Neural crest cell (in vitro differentiated cells): ENCODE results near the gene TOPORS. TPM values are rescaled to one million over a fixed set of nuclear protein-coding genes. Genes with fewer than 3 reads are reported as not detected.

Experiments used
- DNase-seq: peaks from one replicate; pipeline ENCODE4 v3.0.0; 2021; ENCODE audit warnings: low read depth, mixed read lengths, low spot score
- H3K27ac Mint-ChIP-seq: one replicate; pipeline ENCODE4 v1.8.0; 2021; ENCODE audit warnings: mild to moderate bottlenecking, mixed read lengths; ENCODE audit not compliant: unreplicated experiment
- H3K27me3 Mint-ChIP-seq: 2 replicates; pipeline ENCODE4 v1.8.0; 2021; ENCODE audit warnings: low read depth, mild to moderate bottlenecking, mixed read lengths
- H3K36me3 Mint-ChIP-seq: 2 replicates; pipeline ENCODE4 v1.8.0; 2021; ENCODE audit warnings: low read depth, mild to moderate bottlenecking, mixed read lengths
- H3K4me1 Mint-ChIP-seq: 2 replicates; pipeline ENCODE4 v1.8.0; 2021; ENCODE audit warnings: mixed read lengths
- H3K4me3 Mint-ChIP-seq: one replicate; pipeline ENCODE4 v1.8.0; 2021; ENCODE audit warnings: mild to moderate bottlenecking, mixed read lengths
- H3K9me3 Mint-ChIP-seq: 2 replicates; pipeline ENCODE4 v1.8.0; 2021; ENCODE audit warnings: mixed read lengths
- CTCF ChIP-seq: fragments of 200-600 bp; sonication (generic); conservative IDR thresholded peaks from 2 replicates; pipeline ENCODE4 v1.5.0; 2021; ENCODE audit warnings: antibody characterized with exemption, mild to moderate bottlenecking
- total RNA-seq: library from RNA; stranded (reverse); gene quantifications from 2 replicates; pipeline ENCODE4 v1.2.1, GENCODE V29; 2021

TOPORS gene
- total RNA-seq, 1 donor from 2014 or later, result 20.8 TPM

DNA sequence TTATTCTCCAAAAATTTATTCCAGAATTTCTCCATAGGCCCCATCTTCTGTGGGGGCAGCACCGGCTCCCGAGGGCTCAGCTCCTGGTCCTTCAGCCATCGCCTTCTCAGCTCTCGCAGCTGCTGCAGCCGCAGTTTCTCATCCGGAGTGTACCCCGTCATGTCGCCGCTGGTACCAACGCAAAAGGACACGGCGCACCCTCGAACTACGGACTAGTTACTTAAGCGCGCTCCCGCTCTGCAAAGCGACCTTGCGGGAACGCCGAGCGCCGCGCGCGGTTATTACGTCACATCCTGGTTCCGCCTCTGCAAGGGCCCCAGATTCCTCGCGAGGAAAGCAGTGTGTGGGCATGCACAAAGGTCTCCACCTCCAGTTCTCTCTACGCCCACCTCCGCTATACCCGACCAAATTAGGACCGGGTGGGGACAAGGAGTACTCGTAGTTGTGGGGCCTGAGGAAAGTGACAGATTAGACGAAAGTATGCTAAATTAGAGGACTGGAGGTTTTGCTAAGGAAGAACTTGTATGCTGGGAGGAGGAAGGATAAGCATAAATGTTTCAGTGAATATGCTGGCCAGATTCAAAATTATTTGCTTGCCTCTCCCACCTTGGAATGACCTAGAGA is 20.6 kb upstream of the TOPORS start, which contains the start of gene NDUFB6:
Gene NDUFB6 (minus strand): TSS at position 260 of the 624 bp plus-strand sequence. CDS start 99 bp downstream, at position 161.
- H3K36me3 Mint-ChIP-seq, result no peaks in the 10 kb centered on the region
- H3K27me3 Mint-ChIP-seq, result peaks cover 23% of the 10 kb centered on the region
- H3K27ac Mint-ChIP-seq, result peak within 1 kb of the TSS; percentile 99
- peaks cover 22% of the 10 kb centered on the region for H3K4me1 Mint-ChIP-seq
- TF ChIP-seq CTCF, result no peak
- DNase-seq, result peak; percentile 85
- H3K4me3 Mint-ChIP-seq, result peak within 1 kb of the TSS; percentile 99
- no peaks in the 10 kb centered on the region for H3K9me3 Mint-ChIP-seq

DNA sequence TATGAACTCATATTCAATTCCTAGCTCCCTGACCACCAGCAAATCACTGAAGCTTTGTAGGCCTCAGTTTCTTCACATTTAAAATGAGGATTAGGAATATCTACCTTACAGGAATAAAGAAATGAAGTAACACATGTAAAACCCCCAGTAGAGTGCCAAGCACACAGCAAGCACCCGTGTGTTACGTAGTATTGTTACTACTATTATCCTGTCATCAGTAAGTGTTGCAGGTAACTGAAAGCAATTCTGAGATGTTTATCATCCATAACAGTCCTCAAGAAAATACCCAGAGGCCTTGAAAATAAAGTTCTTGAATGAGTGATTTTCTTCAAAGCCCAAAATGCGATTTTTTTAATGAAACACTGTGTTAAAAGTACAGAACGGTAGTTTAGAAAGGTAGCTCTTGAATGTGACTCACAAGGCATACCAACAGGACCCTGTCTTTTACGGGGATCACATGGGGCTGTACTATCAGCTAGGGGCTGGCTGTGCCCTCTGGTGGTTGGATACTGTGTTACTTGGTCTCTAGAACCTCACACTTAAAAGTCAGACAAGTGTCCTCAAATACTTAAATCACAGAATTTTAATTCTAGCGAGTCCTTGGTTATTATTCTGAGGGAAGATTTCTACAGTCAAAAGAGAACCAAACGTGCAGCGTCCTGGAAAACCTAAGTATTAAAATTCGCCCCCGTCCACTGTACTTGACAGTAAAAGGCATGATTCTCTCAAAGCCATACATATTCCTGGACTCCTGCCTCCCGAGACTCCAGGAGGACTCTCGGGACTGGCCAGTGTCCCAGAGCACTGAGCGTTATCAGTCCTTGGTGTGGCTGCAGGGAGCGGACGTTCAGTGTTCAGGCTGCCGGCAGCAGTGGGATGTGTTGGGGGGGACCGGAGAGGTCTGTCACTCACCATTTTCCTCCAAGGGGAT is 19.8 kb upstream of the TOPORS start:
- peak; percentile 31 for DNase-seq
- no peaks in the 10 kb centered on the region for H3K36me3 Mint-ChIP-seq
- H3K9me3 Mint-ChIP-seq, result no peaks in the 10 kb centered on the region

GRCh38 chr9:32570262-32570661 is 17.9 kb upstream of the TOPORS start:
- no peaks in the 10 kb centered on the region for H3K36me3 Mint-ChIP-seq
- H3K4me3 Mint-ChIP-seq, result peak overlapping the region; percentile 5
- no peak for DNase-seq
- H3K27me3 Mint-ChIP-seq, result no peaks in the 10 kb centered on the region
- no peak overlapping the region for H3K27ac Mint-ChIP-seq
- H3K4me1 Mint-ChIP-seq, result peaks cover 22% of the 10 kb centered on the region
- no peaks in the 10 kb centered on the region for H3K9me3 Mint-ChIP-seq
- TF ChIP-seq CTCF, result no peak

More for the DNA sequence above, 19.8 kb upstream of the TOPORS start:
- H3K27ac Mint-ChIP-seq, result peak overlapping the region; percentile 99
- H3K27me3 Mint-ChIP-seq, result peaks cover 15% of the 10 kb centered on the region
- TF ChIP-seq CTCF, result peak; percentile 82
- peak overlapping the region; percentile 99 for H3K4me3 Mint-ChIP-seq
- peaks cover 22% of the 10 kb centered on the region for H3K4me1 Mint-ChIP-seq

- Mint-ChIP-seq H3K4me3 (no peak overlapping the region), H3K27me3 (no peaks in the 10 kb centered on the region), H3K27ac (no peak overlapping the region), H3K9me3 (no peaks in the 10 kb centered on the region), H3K36me3 (no peaks in the 10 kb centered on the region), H3K4me1 (peaks cover 4% of the 10 kb centered on the region)
- TF ChIP-seq CTCF, result no peak
- no peak for DNase-seq
Measured at GRCh38 chr9:32566770-32567169, 14.4 kb upstream of the TOPORS start.

DNA sequence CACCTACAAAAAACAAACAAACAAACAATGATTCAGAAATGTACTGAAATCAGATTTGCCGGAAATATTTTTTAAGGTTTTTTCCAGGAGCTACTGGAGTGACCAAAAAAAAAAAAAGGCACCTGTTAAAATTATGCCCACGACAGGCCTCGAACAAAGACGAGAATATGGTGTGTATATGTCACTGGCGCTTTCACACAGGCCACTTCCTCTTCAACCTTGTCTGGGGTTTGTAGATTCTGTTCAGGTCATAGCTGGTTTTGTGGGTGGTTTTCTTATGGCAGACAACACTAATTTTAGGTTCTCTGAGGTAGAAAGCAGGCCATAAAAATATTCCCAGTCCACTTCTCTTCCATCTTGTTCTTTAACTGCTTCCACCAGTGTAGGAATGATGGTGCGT is 13.6 kb upstream of the TOPORS start:
- H3K4me3 Mint-ChIP-seq, result no peak overlapping the region
- no peak overlapping the region for H3K27ac Mint-ChIP-seq
- no peaks in the 10 kb centered on the region for H3K4me1 Mint-ChIP-seq
- no peaks in the 10 kb centered on the region for H3K9me3 Mint-ChIP-seq
- H3K36me3 Mint-ChIP-seq, result no peaks in the 10 kb centered on the region
- no peak for TF ChIP-seq CTCF
- H3K27me3 Mint-ChIP-seq, result no peaks in the 10 kb centered on the region
- DNase-seq, result no peak
